Right lobe of liver (tissue), 6 donors: ENCODE measurements around the gene SLC39A11. TPM values are rescaled to one million over a fixed set of nuclear protein-coding genes. Genes with fewer than 3 reads are reported as not detected.

ENCODE experiments used
- ATAC-seq, 4 donors: fragments of 200-7000 bp; cut with Tn5 transposase; one replicate each; pipeline ENCODE4 v1.9.1; 2020; ENCODE audit warnings: mild to moderate bottlenecking in 4 of 4, moderate library complexity in 4 of 4
- DNase-seq, 3 donors: peaks; one replicate each; pipeline ENCODE4 v3.0.0-alpha.2; 2020
- H3K27ac ChIP-seq, 3 donors: fragments of 200-600 bp; one replicate each; pipeline ENCODE4 v1.8.0; 2022
- H3K27me3 ChIP-seq, 2 donors: fragments of 200-600 bp; one replicate each; pipeline ENCODE4 v1.8.0; 2022
- H3K36me3 ChIP-seq, 4 donors: fragments of 200-600 bp; sonication (generic) in 1 of 4; one replicate each; pipeline versions ENCODE4 v1.5.1 to v1.8.0; 2017 to 2022; ENCODE audit warnings: control low read depth in 1 of 4
- H3K4me1 ChIP-seq, 4 donors: fragments of 200-600 bp; sonication (generic) in 1 of 4; one replicate each; pipeline versions ENCODE4 v1.5.1 to v1.8.0; 2017 to 2022; ENCODE audit warnings: control low read depth in 1 of 4
- H3K4me3 ChIP-seq, 3 donors: fragments of 200-600 bp; one replicate each; pipeline ENCODE4 v1.8.0; 2022
- H3K9me3 ChIP-seq, 4 donors: fragments of 200-600 bp; sonication (generic) in 1 of 4; one replicate each; pipeline versions ENCODE4 v1.5.1 to v1.8.0; 2017 to 2022; ENCODE audit warnings: control low read depth in 1 of 4
- CTCF ChIP-seq, 4 donors: fragments of 200-600 bp in 3 of 4; fragments of 450-650 bp in 1 of 4; IDR thresholded peaks; one replicate each; pipeline versions ENCODE4 v1.5.1 to v1.8.0; 2016 to 2022; ENCODE audit warnings: antibody characterized with exemption in 4 of 4, mild to moderate bottlenecking in 2 of 4
- POLR2A ChIP-seq: fragments of 450-650 bp; IDR thresholded peaks from one replicate; pipeline ENCODE4 v1.6.1; 2017; ENCODE audit warnings: antibody characterized with exemption, mild to moderate bottlenecking
- WGBS: methylation state at CpG from one replicate; pipeline ENCODE4 v1.1.6; 2018; ENCODE audit warnings: low coverage, low lambda C conversion rate; ENCODE audit not compliant: insufficient coverage; ENCODE audit errors: missing lambda C conversion rate; 5-methylcytosine and 5-hydroxymethylcytosine counted together
- intact Hi-C, 2 donors: fragments of 100-400 bp; cut with DNase I; formaldehyde crosslinking; loops; one replicate each; pipeline versions ENCODE4 v1.11.2 to v1.14.1; 2022
- total RNA-seq, 6 experiments: library from RNA; depleted of rRNA in 2 of 6; stranded (reverse); fragments of >200 nt in 2 of 6; fragmentation: NEBNext Ultra II Directional in 3 of 6; extraction: Animal tissue kit (Norgen Biotek cat#: 25700) in 3 of 6; gene quantifications; one replicate each; pipeline versions ENCODE4 v1.1.0 to v1.2.4, GENCODE V29; 2016 to 2023
- donor health status: DM: no; HTN: yes; CAD: no.
- donor health status: DM: no; HTN: no; CAD: no.
- donor health status: DM: no; HTN: no; CAD: no.
- donor health status: DM: no; HTN: yes; CAD: no.
- donor health status: DM: no; HTN: yes; CAD: no.

SLC39A11 gene
- total RNA-seq, 6 experiments from 2014 or later: 25.4 to 49.6 (median 39.3) TPM

- Histone ChIP-seq H3K9me3 (no peaks in the 10 kb centered on the region), H3K27ac (no peak overlapping the region)
- no peak for ATAC-seq
Observed at GRCh38 chr17:72697602-72698146, 394.8 kb downstream of the SLC39A11 start.

GRCh38 chr17:72696721-72697120 is 395.8 kb downstream of the SLC39A11 start:
- TF ChIP-seq POLR2A: no peak
- TF ChIP-seq CTCF (IDR thresholded peaks at IDR 0.05): no peak
- Histone ChIP-seq H3K9me3 (no peaks in the 10 kb centered on the region), H3K4me1 (no peaks in the 10 kb centered on the region), H3K27me3 (no peaks in the 10 kb centered on the region), H3K4me3 (no peak overlapping the region), H3K36me3 (no peaks in the 10 kb centered on the region), H3K27ac (no peak overlapping the region)
- intact Hi-C loops: no loop called here
- DNase-seq (no peak), ATAC-seq (no peak)
- 87% methylated on average over 6 of the region's 8 CpGs for WGBS

More at GRCh38 chr17:72697602-72698146, 394.8 kb downstream of the SLC39A11 start:
- no peaks in the 10 kb centered on the region for H3K36me3 ChIP-seq
- H3K27me3 ChIP-seq: no peaks in the 10 kb centered on the region
- TF ChIP-seq CTCF (IDR thresholded peaks at IDR 0.05) (no peak), POLR2A (no peak)
- 84% methylated on average over 8 of the region's 9 CpGs for WGBS
- intact Hi-C loops: no loop called here
- no peak overlapping the region for H3K4me3 ChIP-seq
- no peak for DNase-seq
- H3K4me1 ChIP-seq: no peaks in the 10 kb centered on the region

GRCh38 chr17:72696156-72696555 is 396.3 kb downstream of the SLC39A11 start:
- 94% methylated on average over 6 of the region's 9 CpGs for WGBS
- Histone ChIP-seq H3K27me3 (no peaks in the 10 kb centered on the region), H3K36me3 (no peaks in the 10 kb centered on the region), H3K4me1 (no peaks in the 10 kb centered on the region), H3K4me3 (no peak overlapping the region), H3K27ac (no peak overlapping the region), H3K9me3 (no peaks in the 10 kb centered on the region)
- ATAC-seq (no peak), DNase-seq (no peak)
- TF ChIP-seq CTCF (IDR thresholded peaks at IDR 0.05) (no peak), POLR2A (no peak)
- intact Hi-C loops: no loop called here

- WGBS: 43% methylated on average over 1 of the region's 4 CpGs
- H3K27ac ChIP-seq: no peak overlapping the region
- H3K9me3 ChIP-seq: no peaks in the 10 kb centered on the region
- H3K27me3 ChIP-seq: no peaks in the 10 kb centered on the region
- intact Hi-C loops: no loop called here
- no peaks in the 10 kb centered on the region for H3K36me3 ChIP-seq
- TF ChIP-seq CTCF (IDR thresholded peaks at IDR 0.05): no peak
- no peak for TF ChIP-seq POLR2A
- ATAC-seq (no peak), DNase-seq (no peak)
- H3K4me3 ChIP-seq: no peak overlapping the region
- H3K4me1 ChIP-seq: no peaks in the 10 kb centered on the region
Observed at GRCh38 chr17:72693956-72694355, 398.5 kb downstream of the SLC39A11 start.
